GM13976 (cell line): ENCODE data around the gene AUH.
"Not testable (repeated sequence)": the region's sequence is repeated elsewhere in the genome, so short reads cannot be mapped to it uniquely, and the experiment has no call there.

Experiments
- DNase-seq: peaks from one replicate; pipeline ENCODE4 v3.0.0; 2012; ENCODE audit warnings: low spot score
- in situ Hi-C: fragments of 300-500 bp; cut with MboI; formaldehyde crosslinking; loops from one replicate; pipeline ENCODE4 v1.12.0; 2022; ENCODE audit warnings: low sequenced_read_pairs, mixed read lengths, inconsistent platforms; ENCODE audit not compliant: unreplicated experiment
- TF ChIP-seq, protein P1 (sequence below): IDR thresholded peaks from 2 replicates; pipeline ENCODE4 v1.5.1; 2012; ENCODE audit warnings: borderline replicate concordance, mild to moderate bottlenecking; ENCODE audit not compliant: insufficient read depth; ENCODE audit errors: extremely low read depth, missing control alignments, control extremely low read depth

The AUH gene

DNA sequence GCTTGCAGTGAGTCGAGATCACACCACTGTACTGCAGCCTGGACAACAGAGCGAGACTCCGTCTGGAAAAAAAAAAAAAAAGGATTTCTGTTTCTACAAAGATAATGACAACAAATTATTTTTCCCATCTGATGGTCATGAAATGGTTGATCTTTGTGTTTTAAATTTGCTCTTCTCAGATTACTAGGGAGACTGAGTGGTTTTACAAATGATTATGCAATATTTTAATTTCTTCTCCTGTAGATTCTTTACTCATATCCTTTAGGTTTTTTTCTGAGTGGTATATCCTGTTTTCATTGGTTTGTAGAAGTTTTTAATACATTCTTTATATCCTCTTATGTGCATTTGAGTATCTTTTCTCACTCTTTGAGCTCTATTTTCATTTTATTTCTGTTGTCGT, 20.6 kb upstream of the AUH start:
- DNase-seq: no peak
- TF ChIP-seq, protein P1, sequence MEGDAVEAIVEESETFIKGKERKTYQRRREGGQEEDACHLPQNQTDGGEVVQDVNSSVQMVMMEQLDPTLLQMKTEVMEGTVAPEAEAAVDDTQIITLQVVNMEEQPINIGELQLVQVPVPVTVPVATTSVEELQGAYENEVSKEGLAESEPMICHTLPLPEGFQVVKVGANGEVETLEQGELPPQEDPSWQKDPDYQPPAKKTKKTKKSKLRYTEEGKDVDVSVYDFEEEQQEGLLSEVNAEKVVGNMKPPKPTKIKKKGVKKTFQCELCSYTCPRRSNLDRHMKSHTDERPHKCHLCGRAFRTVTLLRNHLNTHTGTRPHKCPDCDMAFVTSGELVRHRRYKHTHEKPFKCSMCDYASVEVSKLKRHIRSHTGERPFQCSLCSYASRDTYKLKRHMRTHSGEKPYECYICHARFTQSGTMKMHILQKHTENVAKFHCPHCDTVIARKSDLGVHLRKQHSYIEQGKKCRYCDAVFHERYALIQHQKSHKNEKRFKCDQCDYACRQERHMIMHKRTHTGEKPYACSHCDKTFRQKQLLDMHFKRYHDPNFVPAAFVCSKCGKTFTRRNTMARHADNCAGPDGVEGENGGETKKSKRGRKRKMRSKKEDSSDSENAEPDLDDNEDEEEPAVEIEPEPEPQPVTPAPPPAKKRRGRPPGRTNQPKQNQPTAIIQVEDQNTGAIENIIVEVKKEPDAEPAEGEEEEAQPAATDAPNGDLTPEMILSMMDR: no peak
- in situ Hi-C loops: no loop called here

DNA sequence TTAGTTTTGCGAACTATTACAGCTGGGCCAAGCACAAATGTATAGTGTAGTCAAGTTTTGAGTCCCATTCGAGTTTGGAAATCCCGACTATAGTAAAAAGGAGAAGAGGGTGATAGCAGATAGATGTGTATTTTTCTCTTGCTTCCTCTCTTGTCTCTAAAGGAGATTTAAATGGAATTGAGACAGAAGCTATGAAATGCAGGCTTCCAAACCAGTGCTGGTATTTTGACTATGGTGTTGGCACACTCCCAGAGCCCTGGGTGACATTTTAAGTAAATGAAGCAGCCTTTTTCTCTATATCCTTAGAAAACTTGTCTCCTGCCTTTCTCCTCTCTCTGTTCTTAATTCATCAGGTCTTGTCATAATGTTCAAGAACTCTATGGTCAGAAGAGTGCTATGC, 17.7 kb upstream of the AUH start:
- DNase-seq: no peak
- in situ Hi-C loops: no loop called here
- TF ChIP-seq, protein P1: no peak

DNA sequence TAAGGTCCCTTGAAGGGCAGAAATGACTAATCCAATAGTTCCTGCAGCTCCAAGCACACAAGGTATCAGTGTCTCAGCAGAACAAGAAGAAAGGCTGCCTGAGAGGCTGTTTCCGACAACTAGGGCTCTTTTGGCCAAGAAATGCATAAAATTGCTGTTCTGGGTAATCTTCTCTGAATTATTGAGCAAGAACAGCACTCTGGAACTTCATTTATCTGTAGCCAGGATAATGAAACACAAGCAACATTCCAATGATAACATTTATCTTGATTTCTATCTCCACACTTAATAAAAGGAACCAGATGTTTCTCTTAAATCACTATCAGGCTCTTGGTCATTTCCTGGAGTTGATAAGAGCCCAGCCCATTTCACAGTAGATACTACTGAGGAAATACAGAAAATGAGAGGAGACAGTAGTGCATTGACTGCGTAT, 17.0 kb upstream of the AUH start:
- in situ Hi-C loops: no loop called here
- DNase-seq: no peak
- TF ChIP-seq, protein P1: no peak

DNA sequence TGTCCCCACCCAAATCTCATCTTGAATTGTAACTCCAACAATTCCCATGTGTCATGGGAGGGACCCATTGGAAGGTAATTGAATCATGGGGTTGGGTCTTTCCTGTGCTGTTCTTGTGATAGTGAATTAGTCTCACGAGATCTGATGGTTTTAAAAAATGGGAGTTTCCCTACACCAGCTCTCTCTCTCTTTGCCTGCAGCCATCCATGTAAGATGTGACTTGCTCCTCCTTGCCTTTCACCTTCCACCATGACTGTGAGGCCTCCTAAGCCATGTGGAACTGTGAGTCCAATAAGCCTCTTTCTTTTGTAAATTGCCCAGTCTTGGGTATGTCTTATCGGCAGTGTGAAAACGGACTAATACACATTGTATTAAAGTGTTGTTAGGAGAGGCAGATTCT, 16.3 kb upstream of the AUH start:
- in situ Hi-C loops, DNase-seq: not testable (repeated sequence)

DNA sequence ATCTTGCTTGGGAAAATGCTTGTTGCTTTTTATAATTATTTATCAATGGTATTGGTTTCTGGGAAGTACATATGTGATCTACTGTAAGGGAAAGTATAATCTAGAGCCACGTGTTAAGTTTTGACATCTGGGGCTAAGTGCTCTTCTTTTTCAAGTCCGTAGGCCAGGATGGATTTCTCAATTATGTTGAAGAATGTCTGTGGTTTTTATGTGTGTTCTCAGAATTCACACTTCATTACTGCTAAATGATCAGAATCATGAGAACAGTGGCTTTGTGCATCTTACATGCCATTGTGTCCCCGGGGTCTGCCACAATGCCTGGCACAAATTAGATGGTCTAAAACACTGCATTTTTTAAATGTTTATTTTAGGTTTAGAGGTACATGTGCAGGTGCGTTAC, 14.5 kb upstream of the AUH start:
- in situ Hi-C loops: no loop called here

DNA sequence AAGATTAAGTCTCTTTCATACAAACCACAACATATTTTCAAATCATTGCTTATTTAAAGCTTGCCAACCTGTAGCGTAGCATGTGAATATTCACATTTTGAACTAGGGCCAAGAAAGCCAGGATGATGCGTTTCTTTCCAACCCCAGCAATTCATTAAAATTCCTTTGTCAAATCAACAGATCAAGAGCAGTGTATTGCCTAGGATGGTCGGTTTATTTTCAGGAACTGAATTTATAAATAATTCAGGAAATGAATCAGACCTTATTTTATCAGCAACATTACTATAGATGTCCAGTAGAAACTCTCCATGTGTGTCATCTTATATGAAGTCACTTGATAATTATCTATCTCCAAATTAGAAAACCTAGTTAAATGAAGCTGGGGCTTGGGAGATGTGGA, 13.2 kb upstream of the AUH start:
- in situ Hi-C loops: no loop called here
- TF ChIP-seq, protein P1: no peak
- DNase-seq: no peak

More for the DNA sequence above, 14.5 kb upstream of the AUH start:
- TF ChIP-seq, protein P1: no peak
- DNase-seq: no peak

DNA sequence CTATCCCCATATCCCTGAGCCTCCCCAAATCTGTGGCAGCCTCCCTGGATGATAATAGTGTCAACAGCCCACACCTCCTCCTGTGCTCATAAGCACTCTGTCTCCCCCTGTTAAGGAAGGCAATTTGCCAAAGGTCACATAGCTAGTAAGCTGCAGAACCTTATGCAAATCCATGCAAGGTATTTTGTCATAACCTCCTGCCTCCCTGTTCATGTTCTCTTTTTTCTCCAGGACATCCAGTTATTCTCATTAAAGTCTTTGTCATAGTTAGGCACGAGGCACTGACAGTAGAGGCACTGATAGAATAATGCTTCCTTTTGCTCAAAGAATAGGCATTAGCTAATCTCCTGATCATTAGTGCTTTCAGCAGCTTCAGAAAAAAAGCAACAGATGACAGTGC, 10.2 kb upstream of the AUH start:
- in situ Hi-C loops: no loop called here
- no peak for DNase-seq
- TF ChIP-seq, protein P1: no peak

DNA sequence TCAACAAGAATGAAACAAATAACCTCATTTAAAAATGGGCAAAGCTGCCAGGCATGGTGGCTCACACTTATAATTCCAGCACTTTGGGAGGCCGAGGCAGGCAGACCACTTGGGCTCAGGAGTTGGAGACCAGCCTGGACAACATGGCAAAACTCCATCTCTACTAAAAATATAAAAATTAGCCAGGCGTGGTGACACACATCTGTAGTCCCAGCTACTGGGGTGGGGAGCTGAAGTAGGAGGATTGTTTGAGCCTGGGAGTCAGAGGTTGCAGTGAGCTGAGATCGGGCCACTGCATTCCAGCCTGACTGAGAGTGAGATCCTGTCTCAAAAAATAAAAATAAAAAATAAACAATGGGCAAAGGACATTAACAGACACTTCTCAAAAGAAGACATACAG, 8.3 kb upstream of the AUH start:
- in situ Hi-C loops, DNase-seq: not testable (repeated sequence)
